ENCODE data around the gene SMYD3. TPM values are rescaled to one million over a fixed set of nuclear protein-coding genes. Genes with fewer than 3 reads are reported as not detected.

Gene SMYD3
- total and polyA plus RNA-seq, 2 donors (not counting 1 experiment from before 2014, with no cell fraction given), result 9.7 to 37.2 TPM

GRCh38 chr1:245798349-245798711 lies 708.7 kb downstream of the SMYD3 start:
- no peaks in the 10 kb centered on the region for H3K4me1 Mint-ChIP-seq
- WGBS (ENCODE audit: insufficient coverage), result 96% methylated on average over 3 of the region's 5 CpGs
- TF ChIP-seq CTCF (IDR thresholded peaks at IDR 0.05), result no peak
- no peak for TF ChIP-seq EZH2 (IDR thresholded peaks at IDR 0.05; ENCODE audit: borderline replicate concordance, insufficient read depth, low read depth, low read length, poor library complexity, severe bottlenecking)
- no peak overlapping the region for H3K27ac Mint-ChIP-seq
- H3K9me3 ChIP-seq (ENCODE audit: control extremely low read depth in 1 of 3, control insufficient read depth in 2 of 3, insufficient read depth in 1 of 3, low read length in 2 of 3), result no peaks in the 10 kb centered on the region
- intact Hi-C loops (cut with micrococcal nuclease), result no loop called here
- H2AFZ ChIP-seq (ENCODE audit: insufficient read depth, low read depth, low read length, poor library complexity, severe bottlenecking), result no peak overlapping the region
- H3K4me3 Mint-ChIP-seq, result no peak overlapping the region
- no peaks in the 10 kb centered on the region for H3K27me3 ChIP-seq (replicated peaks in 1 of 4; ENCODE audit: control extremely low read depth in 1 of 4, control insufficient read depth in 3 of 4, insufficient read depth in 4 of 4, low read length in 3 of 4)
- H4K20me1 ChIP-seq (ENCODE audit: control insufficient read depth, insufficient read depth, low read length, poor library complexity, severe bottlenecking), result no peaks in the 10 kb centered on the region
- no peak overlapping the region for H3K4me2 ChIP-seq (replicated peaks; ENCODE audit: low read depth, low read length, poor library complexity, severe bottlenecking)
- no peak overlapping the region for H3K9ac ChIP-seq (ENCODE audit: low read length)
- no peaks in the 10 kb centered on the region for H3K9me3 Mint-ChIP-seq (ENCODE audit: insufficient read depth)
- H3K4me3 ChIP-seq (ENCODE audit: control extremely low read depth in 1 of 5, extremely low read depth in 1 of 5, insufficient read depth in 1 of 5, low read depth in 2 of 5, low read length in 4 of 5), result no peak overlapping the region
- DNase-seq (no peak), ATAC-seq (ENCODE audit: low read depth) (no peak)
- H3K79me2 ChIP-seq (ENCODE audit: control insufficient read depth, insufficient read depth, low read length), result no peaks in the 10 kb centered on the region
- CTCF ChIA-PET, result interaction anchor here (1.1 to 1.6 kb wide), 2 partner anchors 9 to 12 kb away, joined by 3 read pairs; no protein-coding TSS in a partner anchor
- POLR2A ChIA-PET, result interaction anchor here (0.7 kb wide), 1 partner anchor 249 kb away, joined by 3 read pairs; no protein-coding TSS in a partner anchor
- no peaks in the 10 kb centered on the region for H3K27me3 Mint-ChIP-seq
- no peaks in the 10 kb centered on the region for H3K36me3 ChIP-seq (replicated peaks in 1 of 2; ENCODE audit: control extremely low read depth in 1 of 2, control insufficient read depth in 1 of 2, extremely low read depth in 1 of 2, insufficient read depth in 2 of 2, low read length in 1 of 2)
- H3K27ac ChIP-seq (ENCODE audit: low read length in 2 of 2), result no peak overlapping the region
- H3K4me1 ChIP-seq (ENCODE audit: control insufficient read depth in 2 of 2, insufficient read depth in 2 of 2, low read length in 2 of 2), result no peaks in the 10 kb centered on the region

GRCh38 chr1:245797592-245798348 lies 709.3 kb downstream of the SMYD3 start:
- no peak overlapping the region for H3K9ac ChIP-seq (ENCODE audit: low read length)
- H3K27me3 ChIP-seq (replicated peaks in 1 of 4; ENCODE audit: control extremely low read depth in 1 of 4, control insufficient read depth in 3 of 4, insufficient read depth in 4 of 4, low read length in 3 of 4), result no peaks in the 10 kb centered on the region
- no peak overlapping the region for H3K4me2 ChIP-seq (replicated peaks; ENCODE audit: low read depth, low read length, poor library complexity, severe bottlenecking)
- ChIA-PET POLR2A (interaction anchor here (0.7 kb wide), 1 partner anchor 248 kb away, joined by 3 read pairs; no protein-coding TSS in a partner anchor), CTCF (interaction anchor here (0.9 to 1.6 kb wide), 3 partner anchors 9 to 17 kb away, joined by 3 read pairs; no protein-coding TSS in a partner anchor)
- H3K9me3 Mint-ChIP-seq (ENCODE audit: insufficient read depth), result no peaks in the 10 kb centered on the region
- H3K79me2 ChIP-seq (ENCODE audit: control insufficient read depth, insufficient read depth, low read length), result no peaks in the 10 kb centered on the region
- H3K27ac ChIP-seq (ENCODE audit: low read length in 2 of 2), result no peak overlapping the region
- ATAC-seq (ENCODE audit: low read depth) (no peak), DNase-seq (no peak)
- no peaks in the 10 kb centered on the region for H3K9me3 ChIP-seq (ENCODE audit: control extremely low read depth in 1 of 3, control insufficient read depth in 2 of 3, insufficient read depth in 1 of 3, low read length in 2 of 3)
- H3K4me1 ChIP-seq (ENCODE audit: control insufficient read depth in 2 of 2, insufficient read depth in 2 of 2, low read length in 2 of 2), result no peaks in the 10 kb centered on the region
- H3K4me3 Mint-ChIP-seq, result no peak overlapping the region
- H3K36me3 ChIP-seq (replicated peaks in 1 of 2; ENCODE audit: control extremely low read depth in 1 of 2, control insufficient read depth in 1 of 2, extremely low read depth in 1 of 2, insufficient read depth in 2 of 2, low read length in 1 of 2), result no peaks in the 10 kb centered on the region
- TF ChIP-seq CTCF (IDR thresholded peaks at IDR 0.05) (peak; percentile 28), EZH2 (IDR thresholded peaks at IDR 0.05; ENCODE audit: borderline replicate concordance, insufficient read depth, low read depth, low read length, poor library complexity, severe bottlenecking) (no peak)
- no peak overlapping the region for H3K4me3 ChIP-seq (ENCODE audit: control extremely low read depth in 1 of 5, extremely low read depth in 1 of 5, insufficient read depth in 1 of 5, low read depth in 2 of 5, low read length in 4 of 5)
- no peaks in the 10 kb centered on the region for H3K27me3 Mint-ChIP-seq
- 100% methylated on average over 3 of the region's 14 CpGs for WGBS (ENCODE audit: insufficient coverage)
- H4K20me1 ChIP-seq (ENCODE audit: control insufficient read depth, insufficient read depth, low read length, poor library complexity, severe bottlenecking), result no peaks in the 10 kb centered on the region
- H3K4me1 Mint-ChIP-seq, result no peaks in the 10 kb centered on the region
- intact Hi-C loops (cut with micrococcal nuclease), result no loop called here
- H2AFZ ChIP-seq (ENCODE audit: insufficient read depth, low read depth, low read length, poor library complexity, severe bottlenecking), result no peak overlapping the region
- H3K27ac Mint-ChIP-seq, result no peak overlapping the region
